MCF 10A (cell line): ENCODE data around the gene PTPRN2. TPM values are rescaled to one million over a fixed set of nuclear protein-coding genes. Genes with fewer than 3 reads are reported as not detected.

Experiments
- BruUV-seq: library from RNA; stranded (reverse); fragments of 400-500 nt; replicated peaks from 2 replicates; lab custom pipeline; 2021; lab: Mats Ljungman, UMichigan
- CTCF ChIA-PET: fragments of 300-600 bp; sonication (Branson Sonifier 250); formaldehyde crosslinking; extraction: SDS; loops from one replicate; lab custom pipeline; 2021; ENCODE audit warnings: antibody characterized with exemption, inconsistent platforms; lab: Yijun Ruan, JAX
- POLR2A ChIA-PET: fragments of 300-600, 350-650 bp; sonication (Branson Sonifier 250); formaldehyde crosslinking; extraction: SDS; loops from one replicate; lab custom pipeline; 2020; ENCODE audit warnings: antibody characterized with exemption, inconsistent platforms; lab: Yijun Ruan, JAX
- DNase-seq: peaks from one replicate; pipeline ENCODE4 v3.0.0-alpha.2; 2018; ENCODE audit not compliant: unreplicated experiment
- H3K27ac Mint-ChIP-seq: one replicate; pipeline ENCODE4 v1.8.0; 2022; ENCODE audit warnings: mild to moderate bottlenecking, low read depth, mixed read lengths; ENCODE audit not compliant: unreplicated experiment
- H3K27me3 Mint-ChIP-seq: one replicate; pipeline ENCODE4 v1.8.0; 2022; ENCODE audit warnings: mixed read lengths; ENCODE audit not compliant: insufficient read depth, unreplicated experiment
- H3K36me3 Mint-ChIP-seq: one replicate; pipeline ENCODE4 v1.8.0; 2022; ENCODE audit warnings: mild to moderate bottlenecking, moderate library complexity, mixed read lengths; ENCODE audit not compliant: insufficient read depth, unreplicated experiment
- H3K4me1 Mint-ChIP-seq: one replicate; pipeline ENCODE4 v1.8.0; 2022; ENCODE audit warnings: mixed read lengths; ENCODE audit not compliant: insufficient read depth, unreplicated experiment
- H3K4me3 Mint-ChIP-seq: one replicate; pipeline ENCODE4 v1.8.0; 2022; ENCODE audit warnings: mild to moderate bottlenecking, moderate library complexity, mixed read lengths; ENCODE audit not compliant: unreplicated experiment
- H3K9me3 Mint-ChIP-seq: one replicate; pipeline ENCODE4 v1.8.0; 2022; ENCODE audit warnings: mixed read lengths; ENCODE audit not compliant: unreplicated experiment
- CTCF ChIP-seq: fragments of 200-600 bp; IDR thresholded peaks from one replicate; pipeline ENCODE4 v1.8.0; 2022; ENCODE audit warnings: antibody characterized with exemption, mild to moderate bottlenecking; ENCODE audit not compliant: unreplicated experiment
- intact Hi-C: fragments of 100-400 bp; cut with micrococcal nuclease; formaldehyde crosslinking; loops from 2 replicates; pipeline ENCODE4 v1.14.1; 2022
- total RNA-seq: library from RNA; stranded (reverse); gene quantifications from 2 replicates; pipeline ENCODE4 v1.2.3, GENCODE V29; 2022

PTPRN2 gene
- total RNA-seq, 1 experiment from 2014 or later = 4.5 TPM

DNA sequence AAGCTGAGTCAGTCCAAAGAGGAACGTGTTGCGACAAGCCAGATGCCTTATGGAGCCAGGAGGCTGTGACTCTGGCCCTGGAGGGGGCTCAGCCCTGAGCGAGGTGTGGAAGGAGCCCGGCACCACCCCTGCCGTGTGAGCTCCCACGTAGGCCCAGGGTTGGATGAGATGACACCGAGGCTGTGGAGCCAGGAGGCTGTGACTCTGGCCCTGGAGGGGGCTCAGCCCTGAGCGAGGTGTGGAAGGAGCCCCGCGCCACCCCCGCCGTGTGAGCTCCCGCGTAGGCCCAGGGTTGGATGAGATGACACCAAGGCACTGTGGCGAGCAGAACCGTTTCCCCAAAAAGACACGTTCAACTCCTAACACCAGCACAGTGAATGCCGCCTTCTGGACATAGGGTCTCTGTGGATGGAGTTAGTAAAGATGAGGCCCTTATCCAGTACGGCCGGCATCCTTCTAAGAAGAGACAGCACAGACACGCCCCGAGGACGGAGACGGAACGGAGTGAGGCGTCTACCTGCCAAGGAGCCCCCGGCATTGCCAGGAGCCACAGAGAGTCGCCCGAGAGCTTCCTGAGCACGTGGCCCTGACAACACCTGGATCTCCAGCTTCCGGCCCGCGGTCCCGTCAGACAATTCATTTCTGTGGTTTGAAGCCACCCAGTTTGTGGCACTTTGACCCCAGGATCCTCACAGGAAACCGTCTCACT is 778.3 kb downstream of the PTPRN2 start:
- H3K4me1 Mint-ChIP-seq = no peaks in the 10 kb centered on the region
- H3K27me3 Mint-ChIP-seq = no peaks in the 10 kb centered on the region
- H3K4me3 Mint-ChIP-seq = no peak overlapping the region
- H3K36me3 Mint-ChIP-seq = peaks cover 6% of the 10 kb centered on the region
- POLR2A ChIA-PET = no interaction called here
- peaks cover 17% of the 10 kb centered on the region for H3K9me3 Mint-ChIP-seq
- BruUV-seq = no TSS peak
- no peak for DNase-seq
- no peak overlapping the region for H3K27ac Mint-ChIP-seq
- intact Hi-C loops = no loop called here
- CTCF ChIA-PET = interaction anchor here (1.0 kb wide), 1 partner anchor 895 kb away, joined by 4 read pairs; the partner anchor contains the start of gene NCAPG2
- no peak for TF ChIP-seq CTCF

GRCh38 chr7:157808042-157808441 is 779.6 kb downstream of the PTPRN2 start:
- BruUV-seq = no TSS peak
- peaks cover 6% of the 10 kb centered on the region for H3K36me3 Mint-ChIP-seq
- DNase-seq = no peak
- POLR2A ChIA-PET = no interaction called here
- H3K27me3 Mint-ChIP-seq = no peaks in the 10 kb centered on the region
- CTCF ChIA-PET = interaction anchor here (1.0 kb wide), 1 partner anchor 896 kb away, joined by 4 read pairs; the partner anchor contains the start of gene NCAPG2
- H3K4me3 Mint-ChIP-seq = no peak overlapping the region
- H3K27ac Mint-ChIP-seq = no peak overlapping the region
- no peak for TF ChIP-seq CTCF
- peaks cover 27% of the 10 kb centered on the region for H3K9me3 Mint-ChIP-seq
- H3K4me1 Mint-ChIP-seq = no peaks in the 10 kb centered on the region
- intact Hi-C loops = no loop called here

- DNase-seq = no peak
- intact Hi-C loops = no loop called here
- ChIA-PET CTCF (no interaction called here), POLR2A (no interaction called here)
- Mint-ChIP-seq H3K4me3 (no peak overlapping the region), H3K27me3 (no peaks in the 10 kb centered on the region), H3K36me3 (peaks cover 6% of the 10 kb centered on the region), H3K27ac (no peak overlapping the region), H3K9me3 (peaks cover 28% of the 10 kb centered on the region), H3K4me1 (no peaks in the 10 kb centered on the region)
- no TSS peak for BruUV-seq
- no peak for TF ChIP-seq CTCF
These were observed 780.1 kb downstream of the PTPRN2 start for GRCh38 chr7:157807510-157807909.

- H3K9me3 Mint-ChIP-seq = peaks cover 36% of the 10 kb centered on the region
- H3K4me1 Mint-ChIP-seq = no peaks in the 10 kb centered on the region
- intact Hi-C loops = no loop called here
- TF ChIP-seq CTCF = no peak
- no TSS peak for BruUV-seq
- CTCF ChIA-PET = no interaction called here
- no peak for DNase-seq
- POLR2A ChIA-PET = no interaction called here
- H3K27me3 Mint-ChIP-seq = no peaks in the 10 kb centered on the region
- H3K4me3 Mint-ChIP-seq = no peak overlapping the region
- H3K27ac Mint-ChIP-seq = no peak overlapping the region
- peaks cover 6% of the 10 kb centered on the region for H3K36me3 Mint-ChIP-seq
These were observed 780.9 kb downstream of the PTPRN2 start for GRCh38 chr7:157806711-157807110.
